IMR-90 (cell line): Measurements from ENCODE around the gene VRK2. TPM values are rescaled to one million over a fixed set of nuclear protein-coding genes. Genes with fewer than 3 reads are reported as not detected.

ENCODE experiments used
- ATAC-seq: fragments of 200-7000 bp; cut with Tn5 transposase; 2 replicates; pipeline ENCODE4 v1.9.1; 2020; ENCODE audit warnings: low read depth, mild to moderate bottlenecking, moderate library complexity
- BruUV-seq: library from RNA; stranded (reverse); fragments of 400-500 nt; replicated peaks from 2 replicates; lab custom pipeline; 2021; lab: Mats Ljungman, UMichigan
- CTCF ChIA-PET: fragments of 300-600 bp; formaldehyde crosslinking; extraction: SDS; loops from one replicate; lab custom pipeline; 2021; ENCODE audit warnings: antibody characterized with exemption; lab: Yijun Ruan, JAX
- POLR2A ChIA-PET: fragments of 300-600 bp; sonication (Branson Sonifier 250); formaldehyde crosslinking; loops from one replicate; lab custom pipeline; 2022; ENCODE audit warnings: antibody characterized with exemption; ENCODE audit not compliant: unreplicated experiment; lab: Charles Lee
- DNase-seq: peaks from one replicate; pipeline ENCODE4 v3.0.0; 2013
- H2AFZ ChIP-seq: replicated peaks from 2 replicates; pipeline ENCODE3; 2013; ENCODE audit warnings: low read length, mild to moderate bottlenecking; ENCODE audit not compliant: poor library complexity
- H2AK5ac ChIP-seq: 2 replicates; pipeline ENCODE4 v1.6.1; 2013; ENCODE audit warnings: low read depth, low read length, inconsistent platforms
- H2AK9ac ChIP-seq: replicated peaks from 2 replicates; pipeline ENCODE3; 2013; ENCODE audit warnings: mild to moderate bottlenecking, low read depth, low read length, moderate library complexity; ENCODE audit not compliant: poor library complexity
- H2BK120ac ChIP-seq: 2 replicates; pipeline ENCODE4 v1.6.1; 2013; ENCODE audit warnings: low read depth, low read length, inconsistent platforms
- H2BK15ac ChIP-seq: 3 replicates; pipeline ENCODE4 v1.6.1; 2013; ENCODE audit warnings: low read depth, low read length, inconsistent platforms
- H2BK20ac ChIP-seq: 2 replicates; pipeline ENCODE4 v1.6.1; 2013; ENCODE audit warnings: low read depth, mild to moderate bottlenecking, inconsistent platforms, low read length, moderate library complexity
- H2BK5ac ChIP-seq: 2 replicates; pipeline ENCODE4 v1.6.1; 2013; ENCODE audit warnings: mild to moderate bottlenecking, low read depth, low read length, inconsistent platforms; ENCODE audit not compliant: poor library complexity, severe bottlenecking
- H3K14ac ChIP-seq: replicated peaks from 2 replicates; pipeline ENCODE4 v1.6.1; 2013; ENCODE audit warnings: low read depth, low read length, inconsistent platforms
- H3K18ac ChIP-seq: 2 replicates; pipeline ENCODE4 v1.6.1; 2013; ENCODE audit warnings: low read depth, low read length, control low read depth
- H3K23ac ChIP-seq: 2 replicates; pipeline ENCODE4 v1.6.1; 2013; ENCODE audit warnings: low read depth, low read length, inconsistent platforms
- H3K27ac ChIP-seq: 2 replicates; pipeline ENCODE4 v1.5.1; 2013; ENCODE audit warnings: mild to moderate bottlenecking, control low read depth, low read length; ENCODE audit not compliant: insufficient read depth
- H3K27me3 ChIP-seq: 2 replicates; pipeline ENCODE4 v1.6.1; 2013; ENCODE audit warnings: low read length; ENCODE audit not compliant: control insufficient read depth, insufficient read depth
- H3K36me3 ChIP-seq: 2 replicates; pipeline ENCODE4 v1.6.1; 2013; ENCODE audit warnings: low read length, mixed read lengths; ENCODE audit not compliant: control insufficient read depth, insufficient read depth
- H3K4ac ChIP-seq: 2 replicates; pipeline ENCODE4 v1.6.1; 2013; ENCODE audit warnings: low read depth, low read length, inconsistent platforms
- H3K4me1 ChIP-seq: 2 replicates; pipeline ENCODE4 v1.6.1; 2013; ENCODE audit warnings: low read length, mixed read lengths; ENCODE audit not compliant: control insufficient read depth, insufficient read depth
- H3K4me2 ChIP-seq: 2 replicates; pipeline ENCODE4 v1.6.1; 2013; ENCODE audit warnings: low read depth, mild to moderate bottlenecking, control low read depth, low read length, moderate library complexity
- H3K4me3 ChIP-seq: 2 replicates; pipeline ENCODE4 v1.5.1; 2013; ENCODE audit warnings: low read depth, mild to moderate bottlenecking, control low read depth, low read length, moderate library complexity; ENCODE audit not compliant: insufficient read depth
- H3K56ac ChIP-seq: 2 replicates; pipeline ENCODE4 v1.6.1; 2013; ENCODE audit warnings: low read length, inconsistent platforms; ENCODE audit not compliant: insufficient read depth; ENCODE audit errors: extremely low read depth
- H3K79me1 ChIP-seq, 2 experiments: 2 replicates each; pipeline ENCODE4 v1.6.1; 2013; ENCODE audit warnings: low read length in 2 of 2, inconsistent platforms in 1 of 2, low read depth in 1 of 2
- H3K9ac ChIP-seq: 2 replicates; pipeline ENCODE4 v1.6.1; 2013; ENCODE audit warnings: low read depth, low read length, control low read depth
- H3K9me1 ChIP-seq: 2 replicates; pipeline ENCODE4 v1.6.1; 2013; ENCODE audit warnings: low read length, inconsistent platforms; ENCODE audit not compliant: insufficient read depth
- H3K9me3 ChIP-seq: 2 replicates; pipeline ENCODE4 v1.6.1; 2013; ENCODE audit warnings: low read length; ENCODE audit not compliant: control insufficient read depth, insufficient read depth
- H4K20me1 ChIP-seq: 2 replicates; pipeline ENCODE4 v1.6.1; 2013; ENCODE audit warnings: low read length, inconsistent platforms; ENCODE audit not compliant: insufficient read depth
- H4K5ac ChIP-seq: 2 replicates; pipeline ENCODE4 v1.6.1; 2013; ENCODE audit warnings: mild to moderate bottlenecking, low read depth, low read length, control low read depth
- H4K8ac ChIP-seq, 2 experiments: 2 replicates each; pipeline ENCODE4 v1.6.1; 2013; ENCODE audit warnings: low read depth in 2 of 2, low read length in 2 of 2, control low read depth in 1 of 2, inconsistent platforms in 1 of 2
- H4K91ac ChIP-seq: 2 replicates; pipeline ENCODE4 v1.6.1; 2013; ENCODE audit warnings: low read depth, low read length, inconsistent platforms; ENCODE audit not compliant: insufficient read depth
- CEBPB ChIP-seq: IDR thresholded peaks from 2 replicates; pipeline ENCODE4 v1.6.1; 2012; ENCODE audit warnings: low read depth, low read length, improper control_type of control experiment
- FOS ChIP-seq: fragments of 150-350 bp; IDR thresholded peaks from 2 replicates; pipeline ENCODE4 v1.6.1; 2016; ENCODE audit warnings: low read depth, low read length
- dilution Hi-C: fragments of 300-500 bp; cut with HindIII; formaldehyde crosslinking; loops from one replicate; pipeline ENCODE4 v1.14.3; 2018; ENCODE audit warnings: low sequenced_read_pairs; ENCODE audit not compliant: unreplicated experiment
- in situ Hi-C: fragments of 300-500 bp; cut with MboI; formaldehyde crosslinking; loops from 3 replicates; pipeline ENCODE4 v1.14.3; 2019; ENCODE audit warnings: low sequenced_read_pairs, inconsistent platforms, mixed read lengths
- intact Hi-C: fragments of 100-400 bp; cut with micrococcal nuclease; formaldehyde crosslinking; loops from 2 replicates; pipeline ENCODE4 v1.10.0; 2022
- polyA plus RNA-seq, 3 experiments: library from polyadenylated mRNA; depleted of rRNA; stranded (reverse); fragments of >200 nt; gene quantifications; 2 replicates each; pipeline ENCODE4 v1.2.3, GENCODE V29; 2012; ENCODE audit warnings: low replicate concordance in 1 of 3
- total RNA-seq: library from RNA; depleted of rRNA; stranded (reverse); fragments of >200 nt; gene quantifications from 2 replicates; pipeline ENCODE4 v1.2.3, GENCODE V29; 2012
- TF ChIP-seq, protein P1 (sequence below): fragments of 150-350 bp; IDR thresholded peaks from 2 replicates; pipeline ENCODE4 v1.6.1; 2017; ENCODE audit warnings: mild to moderate bottlenecking, antibody characterized with exemption, low read length, low read depth

The VRK2 gene
- total and polyA plus RNA-seq, 2 of the 4 experiments (the other 2 are of a cell fraction): 12.2 to 22.8 TPM

DNA sequence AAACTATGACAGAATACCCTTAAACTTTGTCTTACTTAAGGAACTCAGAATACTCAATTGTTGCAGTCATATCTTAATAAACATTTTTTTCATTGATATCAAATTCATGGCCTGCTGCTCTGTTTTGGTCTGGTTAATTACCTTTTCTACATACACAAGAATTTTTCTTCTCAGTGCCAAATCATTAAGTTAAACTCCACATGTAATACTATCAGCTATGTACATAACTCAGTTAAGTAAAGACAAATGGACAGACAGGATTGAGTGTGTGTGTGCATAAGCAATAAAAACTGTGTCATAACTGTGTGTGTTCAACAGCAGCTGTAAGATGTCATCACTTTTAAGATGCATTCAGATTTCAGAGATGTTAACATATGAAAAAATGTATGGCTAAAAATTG lies 34.4 kb downstream of the VRK2 start:
- no peak overlapping the region for H2BK120ac ChIP-seq
- no peaks in the 10 kb centered on the region for H3K36me3 ChIP-seq
- POLR2A ChIA-PET: no interaction called here
- no peak for ATAC-seq
- H3K79me1 ChIP-seq: peaks cover 7 to 12% of the 10 kb centered on the region in 2 experiments; a peak in 3 of 4 replicates
- H3K9ac ChIP-seq: no peak overlapping the region
- no peak overlapping the region for H2BK15ac ChIP-seq
- dilution Hi-C loops: no loop called here
- no TSS peak for BruUV-seq
- H3K9me1 ChIP-seq: no peaks in the 10 kb centered on the region
- no peak overlapping the region for H2AK5ac ChIP-seq
- H2AK9ac ChIP-seq: no peak overlapping the region
- no peak overlapping the region; the same call in 1 of the 2 replicates for H3K18ac ChIP-seq
- no peaks in the 10 kb centered on the region for H3K9me3 ChIP-seq
- intact Hi-C loops: no loop called here
- no peaks in the 10 kb centered on the region for H3K27me3 ChIP-seq
- no peak overlapping the region for H4K5ac ChIP-seq
- no peak overlapping the region for H3K14ac ChIP-seq
- no peak overlapping the region for H4K91ac ChIP-seq
- H2AFZ ChIP-seq: no peak overlapping the region
- DNase-seq: no peak
- H3K4me2 ChIP-seq: no peak overlapping the region
- H3K4me3 ChIP-seq: no peak overlapping the region
- no peak overlapping the region for H3K4ac ChIP-seq
- H2BK5ac ChIP-seq: no peak overlapping the region
- H4K8ac ChIP-seq: no peak overlapping the region
- in situ Hi-C loops: no loop called here
- no peak overlapping the region for H3K27ac ChIP-seq
- TF ChIP-seq CEBPB (no peak), FOS (no peak)
- TF ChIP-seq, protein P1, sequence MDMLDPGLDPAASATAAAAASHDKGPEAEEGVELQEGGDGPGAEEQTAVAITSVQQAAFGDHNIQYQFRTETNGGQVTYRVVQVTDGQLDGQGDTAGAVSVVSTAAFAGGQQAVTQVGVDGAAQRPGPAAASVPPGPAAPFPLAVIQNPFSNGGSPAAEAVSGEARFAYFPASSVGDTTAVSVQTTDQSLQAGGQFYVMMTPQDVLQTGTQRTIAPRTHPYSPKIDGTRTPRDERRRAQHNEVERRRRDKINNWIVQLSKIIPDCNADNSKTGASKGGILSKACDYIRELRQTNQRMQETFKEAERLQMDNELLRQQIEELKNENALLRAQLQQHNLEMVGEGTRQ: no peak
- H4K20me1 ChIP-seq: no peaks in the 10 kb centered on the region
- H3K4me1 ChIP-seq: no peaks in the 10 kb centered on the region
- H3K23ac ChIP-seq: no peak overlapping the region
- H2BK20ac ChIP-seq: no peak overlapping the region
- H3K56ac ChIP-seq: no peak overlapping the region
- CTCF ChIA-PET: no interaction called here
